Measurements from ENCODE around the gene OR52N1.

Gene OR52N1

DNA sequence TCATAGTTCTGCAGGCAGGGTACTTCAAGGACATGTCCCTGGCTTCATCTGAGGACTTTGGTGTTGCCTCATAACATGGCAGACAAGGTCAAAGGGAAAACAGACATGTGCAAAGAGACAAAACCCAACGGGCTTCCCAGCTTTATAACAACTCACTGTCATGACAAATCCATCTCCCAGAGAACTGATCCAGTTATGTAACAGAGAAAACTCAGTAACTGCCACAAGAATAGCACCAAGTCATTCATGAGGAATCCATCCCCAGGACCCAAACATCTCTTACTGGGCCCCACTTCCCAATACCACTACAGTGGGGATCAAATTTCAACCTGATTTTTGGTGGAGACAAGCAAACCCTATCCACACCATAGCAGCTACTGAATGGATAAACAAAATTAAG, 24.0 kb downstream of the OR52N1 start:
- Mint-ChIP-seq H3K4me3 (no peak overlapping the region), H3K27ac (no peak overlapping the region), H3K27me3 (no peaks in the 10 kb centered on the region), H3K36me3 (ENCODE audit: insufficient read depth) (no peaks in the 10 kb centered on the region), H3K9me3 (no peaks in the 10 kb centered on the region), H3K4me1 (ENCODE audit: low read depth in 2 of 2) (no peaks in the 10 kb centered on the region)
- no peak for DNase-seq
- ATAC-seq (replicated peaks), result no peak

GRCh38 chr11:5753943-5754342, 37.1 kb downstream of the OR52N1 start, which contains the start of gene OR52N4:
Gene OR52N4, plus strand, starts transcription at chr11:5754243. Its CDS starts 498 bp downstream, at chr11:5754741.
- Mint-ChIP-seq H3K9me3 (no peaks in the 10 kb centered on the region), H3K4me1 (ENCODE audit: low read depth in 2 of 2) (no peaks in the 10 kb centered on the region), H3K4me3 (no peak within 1 kb of the TSS), H3K36me3 (ENCODE audit: insufficient read depth) (no peaks in the 10 kb centered on the region), H3K27me3 (peaks cover 0 to 27% of the 10 kb centered on the region in 2 donors), H3K27ac (no peak within 1 kb of the TSS)
- ATAC-seq (replicated peaks), result no peak
- no peak for DNase-seq

GRCh38 chr11:5749836-5750235, 41.2 kb downstream of the OR52N1 start:
- Mint-ChIP-seq H3K27ac (no peak overlapping the region), H3K4me1 (ENCODE audit: low read depth in 2 of 2) (no peaks in the 10 kb centered on the region), H3K4me3 (no peak overlapping the region), H3K9me3 (no peaks in the 10 kb centered on the region), H3K36me3 (ENCODE audit: insufficient read depth) (no peaks in the 10 kb centered on the region), H3K27me3 (peaks cover 0 to 18% of the 10 kb centered on the region in 2 donors)
- no peak for ATAC-seq (replicated peaks)
- DNase-seq, result no peak

DNA sequence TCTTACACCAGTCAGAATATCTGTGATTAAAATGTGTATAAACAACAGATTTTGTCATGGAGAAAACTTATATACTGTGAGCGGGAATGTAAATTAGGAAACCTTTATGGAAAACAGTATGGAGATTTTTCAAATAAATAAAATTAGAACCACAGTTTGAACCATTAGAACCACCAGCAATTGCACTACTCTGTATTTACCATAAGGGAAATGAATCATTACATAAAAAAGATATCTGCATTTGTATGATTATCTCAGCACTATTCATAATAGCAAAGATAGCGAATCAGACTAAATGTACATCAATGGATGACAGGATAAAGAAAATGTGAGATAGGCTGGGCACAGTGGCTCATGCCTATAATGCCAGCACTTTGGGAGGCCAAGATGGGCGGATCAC, 44.5 kb downstream of the OR52N1 start:
- no peak for ATAC-seq (replicated peaks)
- Mint-ChIP-seq H3K27me3 (peaks cover under 1 to 26% of the 10 kb centered on the region in 2 donors), H3K36me3 (ENCODE audit: insufficient read depth) (no peaks in the 10 kb centered on the region), H3K9me3 (no peaks in the 10 kb centered on the region), H3K4me1 (ENCODE audit: low read depth in 2 of 2) (no peaks in the 10 kb centered on the region), H3K4me3 (no peak overlapping the region), H3K27ac (no peak overlapping the region)
- DNase-seq, result no peak

DNA sequence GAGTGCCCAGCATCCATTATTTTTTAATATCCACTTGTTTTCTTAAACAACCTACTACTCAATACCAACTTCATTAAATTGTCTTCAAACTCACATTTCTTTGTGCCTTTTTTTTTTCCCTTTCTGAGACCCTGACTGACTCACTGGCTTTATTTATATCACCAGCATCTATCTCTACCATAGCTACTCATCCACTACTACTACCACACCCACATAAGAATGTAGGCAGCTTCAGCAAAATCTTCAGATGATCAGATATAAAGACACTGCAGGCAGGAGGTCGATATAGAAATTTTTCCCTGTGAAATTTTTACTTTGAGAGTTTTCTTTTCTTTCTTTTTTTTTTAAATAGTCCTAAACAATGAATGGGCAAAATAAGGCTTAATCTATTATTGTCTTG, 52.6 kb downstream of the OR52N1 start:
- Mint-ChIP-seq H3K36me3 (ENCODE audit: insufficient read depth) (no peaks in the 10 kb centered on the region), H3K27me3 (peaks cover 19 to 35% of the 10 kb centered on the region in 2 donors), H3K9me3 (peaks cover 3 to 13% of the 10 kb centered on the region in 2 donors), H3K4me1 (ENCODE audit: low read depth in 2 of 2) (no peaks in the 10 kb centered on the region), H3K4me3 (no peak overlapping the region), H3K27ac (no peak overlapping the region)
- ATAC-seq (replicated peaks) (no peak), DNase-seq (no peak)

GRCh38 chr11:5737670-5738392, 53.2 kb downstream of the OR52N1 start:
- ATAC-seq (replicated peaks) (no peak), DNase-seq (no peak)
- Mint-ChIP-seq H3K9me3 (peaks cover 3 to 13% of the 10 kb centered on the region in 2 donors), H3K4me3 (no peak overlapping the region), H3K27ac (no peak overlapping the region), H3K4me1 (ENCODE audit: low read depth in 2 of 2) (no peaks in the 10 kb centered on the region), H3K36me3 (ENCODE audit: insufficient read depth) (no peaks in the 10 kb centered on the region), H3K27me3 (peaks cover 19 to 33% of the 10 kb centered on the region in 2 donors)

DNA sequence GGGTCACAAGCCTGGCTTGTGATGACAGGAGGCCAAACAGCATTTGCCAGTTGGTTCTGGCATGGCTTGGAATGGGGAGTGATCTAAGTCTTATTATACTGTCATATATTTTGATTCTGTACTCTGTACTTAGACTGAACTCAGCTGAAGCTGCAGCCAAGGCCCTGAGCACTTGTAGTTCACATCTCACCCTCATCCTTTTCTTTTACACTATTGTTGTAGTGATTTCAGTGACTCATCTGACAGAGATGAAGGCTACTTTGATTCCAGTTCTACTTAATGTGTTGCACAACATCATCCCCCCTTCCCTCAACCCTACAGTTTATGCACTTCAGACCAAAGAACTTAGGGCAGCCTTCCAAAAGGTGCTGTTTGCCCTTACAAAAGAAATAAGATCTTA, 54.0 kb downstream of the OR52N1 start:
- no peaks in the 10 kb centered on the region for H3K4me1 Mint-ChIP-seq (ENCODE audit: low read depth in 2 of 2)
- no peak overlapping the region for H3K27ac Mint-ChIP-seq
- ATAC-seq (replicated peaks) (no peak), DNase-seq (no peak)
- H3K4me3 Mint-ChIP-seq, result no peak overlapping the region
- H3K36me3 Mint-ChIP-seq (ENCODE audit: insufficient read depth), result no peaks in the 10 kb centered on the region
- peaks cover 19 to 32% of the 10 kb centered on the region in 2 donors for H3K27me3 Mint-ChIP-seq
- H3K9me3 Mint-ChIP-seq, result peaks cover 3 to 13% of the 10 kb centered on the region in 2 donors

Data from effector memory CD8-positive, alpha-beta T cell (primary cell).